Stomach (tissue), 9 donors: ENCODE measurements around the gene WDR64. TPM values are rescaled to one million over a fixed set of nuclear protein-coding genes. Genes with fewer than 3 reads are reported as not detected.

Source experiments
- DNase-seq, 2 donors: peaks; one replicate each; pipeline versions ENCODE4 v3.0.0 to v3.0.0-alpha.2; 2013 to 2019
- H3K27ac ChIP-seq, 5 donors: fragments of 200-600 bp in 4 of 5; sonication (generic) in 4 of 5; one replicate each; pipeline ENCODE4 v1.5.1; 2013 to 2019; ENCODE audit warnings: mild to moderate bottlenecking in 1 of 5, moderate library complexity in 1 of 5
- H3K27me3 ChIP-seq, 3 donors: fragments of 200-600 bp; sonication (generic); one replicate each; pipeline ENCODE4 v1.5.1; 2017 to 2019; ENCODE audit warnings: mixed run types in 1 of 3
- H3K36me3 ChIP-seq, 4 donors: fragments of 200-600 bp; sonication (generic); 1 replicate in 3 of 4; 2 replicates in 1 of 4; pipeline ENCODE4 v1.5.1; 2016 to 2019
- H3K4me1 ChIP-seq, 4 donors: fragments of 200-600 bp; sonication (generic); one replicate each; pipeline ENCODE4 v1.5.1; 2016 to 2019
- H3K4me3 ChIP-seq, 4 donors: fragments of 200-600 bp; sonication (generic) in 3 of 4; one replicate each; pipeline ENCODE4 v1.5.1; 2016 to 2019; ENCODE audit warnings: mild to moderate bottlenecking in 1 of 4
- H3K9me3 ChIP-seq, 4 donors: fragments of 200-600 bp; sonication (generic); one replicate each; pipeline ENCODE4 v1.5.1; 2016 to 2019
- EP300 ChIP-seq: sonication (generic); formaldehyde crosslinking; IDR thresholded peaks from one replicate; pipeline ENCODE4 v1.6.1; 2017; ENCODE audit warnings: antibody characterized with exemption
- POLR2A ChIP-seq, 4 donors: fragments of 450-650 bp; IDR thresholded peaks; one replicate each; pipeline ENCODE4 v1.6.1; 2016; ENCODE audit warnings: antibody characterized with exemption in 4 of 4, control low read depth in 2 of 4, mild to moderate bottlenecking in 1 of 4, moderate library complexity in 1 of 4
- POLR2AphosphoS5 ChIP-seq, 3 donors: sonication (generic); formaldehyde crosslinking; IDR thresholded peaks; one replicate each; pipeline ENCODE4 v1.6.1; 2016; ENCODE audit warnings: antibody characterized with exemption in 3 of 3
- WGBS, 5 donors: extraction: QIAGEN DNeasy Blood & Tissue Kit in 3 of 5; methylation state at CpG; one replicate each; pipeline versions ENCODE4 v1.1.5 to v1.1.7; 2013 to 2018; 5-methylcytosine and 5-hydroxymethylcytosine counted together
- intact Hi-C: fragments of 100-400 bp; cut with DNase I; formaldehyde crosslinking; loops from one replicate; pipeline ENCODE4 v1.15.1; 2023; ENCODE audit warnings: low total_unique reads
- polyA plus RNA-seq, 3 donors: library from polyadenylated mRNA; stranded (reverse); fragments of 200-250 nt; gene quantifications; one replicate each; pipeline ENCODE4 v1.2.3, GENCODE V29; 2013
- total RNA-seq, 5 donors: library from RNA; depleted of rRNA; stranded (reverse); fragments of >200 nt; gene quantifications; one replicate each; pipeline versions ENCODE4 v1.1.0 to v1.2.3, GENCODE V29; 2014 to 2016
- TF ChIP-seq, protein P1 (sequence below), 7 experiments: fragments of 450-650 bp in 4 of 7; fragments of 200-600 bp in 3 of 7; sonication (generic) in 3 of 7; IDR thresholded peaks; one replicate each; pipeline ENCODE4 v1.5.1; 2016 to 2019; ENCODE audit warnings: antibody characterized with exemption in 7 of 7, control low read depth in 2 of 7, mild to moderate bottlenecking in 1 of 7
- donor health status: healthy with polysubstance abuse.
- donor health status: Bipolar disorder and iron deficiency.
- donor health status: healthy.

WDR64 gene
- total and polyA plus RNA-seq, 8 donors = 0.61 TPM; not detected in 7

DNA sequence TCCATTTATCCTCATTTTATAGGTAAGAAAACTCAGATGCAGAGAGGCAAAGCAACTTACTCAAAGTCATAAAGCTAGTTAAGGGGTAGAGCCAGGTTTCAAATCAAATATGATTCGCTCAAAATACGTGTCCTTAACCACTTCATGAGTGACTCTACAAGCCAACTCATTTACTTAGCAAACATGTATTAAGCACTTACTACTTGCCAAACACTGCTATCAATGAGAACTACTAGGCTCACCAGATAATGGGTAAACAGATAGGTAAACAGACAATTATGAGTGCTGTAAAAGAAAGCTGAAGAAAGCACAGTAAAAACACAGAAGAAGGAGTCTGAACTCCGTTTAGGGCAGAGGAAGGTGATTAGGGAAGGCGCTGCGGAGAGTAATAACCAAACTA, 65.9 kb downstream of the WDR64 start:
- Histone ChIP-seq H3K9me3 (peaks cover 0 to 5% (median 0%) of the 10 kb centered on the region in 4 donors), H3K4me1 (peaks cover 0 to 4% (median 0%) of the 10 kb centered on the region in 4 donors), H3K4me3 (no peak overlapping the region), H3K36me3 (no peaks in the 10 kb centered on the region), H3K27ac (no peak overlapping the region), H3K27me3 (no peaks in the 10 kb centered on the region)
- no peak for TF ChIP-seq POLR2AphosphoS5 (IDR thresholded peaks at IDR 0.05)
- TF ChIP-seq POLR2A (IDR thresholded peaks at IDR 0.05) = no peak
- TF ChIP-seq, protein P1, sequence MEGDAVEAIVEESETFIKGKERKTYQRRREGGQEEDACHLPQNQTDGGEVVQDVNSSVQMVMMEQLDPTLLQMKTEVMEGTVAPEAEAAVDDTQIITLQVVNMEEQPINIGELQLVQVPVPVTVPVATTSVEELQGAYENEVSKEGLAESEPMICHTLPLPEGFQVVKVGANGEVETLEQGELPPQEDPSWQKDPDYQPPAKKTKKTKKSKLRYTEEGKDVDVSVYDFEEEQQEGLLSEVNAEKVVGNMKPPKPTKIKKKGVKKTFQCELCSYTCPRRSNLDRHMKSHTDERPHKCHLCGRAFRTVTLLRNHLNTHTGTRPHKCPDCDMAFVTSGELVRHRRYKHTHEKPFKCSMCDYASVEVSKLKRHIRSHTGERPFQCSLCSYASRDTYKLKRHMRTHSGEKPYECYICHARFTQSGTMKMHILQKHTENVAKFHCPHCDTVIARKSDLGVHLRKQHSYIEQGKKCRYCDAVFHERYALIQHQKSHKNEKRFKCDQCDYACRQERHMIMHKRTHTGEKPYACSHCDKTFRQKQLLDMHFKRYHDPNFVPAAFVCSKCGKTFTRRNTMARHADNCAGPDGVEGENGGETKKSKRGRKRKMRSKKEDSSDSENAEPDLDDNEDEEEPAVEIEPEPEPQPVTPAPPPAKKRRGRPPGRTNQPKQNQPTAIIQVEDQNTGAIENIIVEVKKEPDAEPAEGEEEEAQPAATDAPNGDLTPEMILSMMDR (IDR thresholded peaks at IDR 0.05) = no peak
- TF ChIP-seq EP300 = no peak
- WGBS, 5 donors = 27 to 56% (median 44%) methylated on average over 5 of the region's 5 CpGs
- intact Hi-C loops = no loop called here
- no peak for DNase-seq

GRCh38 chr1:241721011-241721410, 68.9 kb downstream of the WDR64 start:
- Histone ChIP-seq H3K4me1 (peaks cover 0 to 4% (median 0%) of the 10 kb centered on the region in 4 donors), H3K9me3 (peaks cover 0 to 5% (median 0%) of the 10 kb centered on the region in 4 donors), H3K27ac (no peak overlapping the region), H3K4me3 (no peak overlapping the region), H3K27me3 (no peaks in the 10 kb centered on the region), H3K36me3 (no peaks in the 10 kb centered on the region)
- 87 to 95% (median 91%) methylated on average over 3 of the region's 3 CpGs for WGBS, 5 donors
- no peak for DNase-seq
- intact Hi-C loops = no loop called here
- TF ChIP-seq POLR2AphosphoS5 (IDR thresholded peaks at IDR 0.05) (no peak), POLR2A (IDR thresholded peaks at IDR 0.05) (no peak), EP300 (no peak)
- TF ChIP-seq, protein P1 (IDR thresholded peaks at IDR 0.05) = no peak

- intact Hi-C loops = no loop called here
- 73 to 84% (median 79%) methylated on average over 4 of the region's 4 CpGs for WGBS, 5 donors
- no peak for TF ChIP-seq EP300
- no peak for TF ChIP-seq POLR2A (IDR thresholded peaks at IDR 0.05)
- TF ChIP-seq, protein P1 (IDR thresholded peaks at IDR 0.05) = no peak
- no peak for TF ChIP-seq POLR2AphosphoS5 (IDR thresholded peaks at IDR 0.05)
- H3K27me3 ChIP-seq = no peaks in the 10 kb centered on the region
- H3K27ac ChIP-seq = no peak overlapping the region
- no peaks in the 10 kb centered on the region for H3K36me3 ChIP-seq
- H3K4me3 ChIP-seq = no peak overlapping the region
- H3K9me3 ChIP-seq = peaks cover 0 to 5% (median 0%) of the 10 kb centered on the region in 4 donors
- DNase-seq = no peak
- H3K4me1 ChIP-seq = no peaks in the 10 kb centered on the region
Measured at GRCh38 chr1:241722947-241723346, 70.9 kb downstream of the WDR64 start.

DNA sequence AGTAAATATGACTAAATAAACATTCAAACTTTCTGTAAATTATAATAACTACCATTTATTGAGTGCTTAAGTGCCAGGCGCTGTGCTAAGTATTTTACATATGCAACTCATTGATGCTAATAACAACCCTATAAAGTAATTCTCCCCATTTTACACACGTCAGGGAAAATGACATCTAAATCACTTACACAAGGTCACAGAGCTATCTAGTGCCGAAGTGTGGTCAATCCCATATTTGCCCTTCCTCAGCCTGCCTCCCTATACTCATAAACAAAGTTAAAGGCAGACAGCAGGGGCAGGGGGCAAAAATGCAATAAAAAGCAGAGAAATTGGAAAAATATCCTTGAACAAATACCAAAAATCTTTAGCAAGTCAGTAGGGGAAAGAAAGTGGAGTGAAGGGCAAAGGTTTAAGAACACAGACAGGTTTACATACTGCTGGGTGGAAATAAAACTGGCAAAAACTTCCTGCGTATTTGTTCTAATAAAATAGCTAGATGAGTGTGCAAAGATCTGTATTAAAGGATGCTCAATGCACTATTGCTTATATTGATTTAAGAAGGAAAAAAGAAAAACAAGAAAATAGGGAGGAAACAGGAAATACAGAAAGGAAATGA, 72.8 kb downstream of the WDR64 start:
- no peak for DNase-seq
- no peaks in the 10 kb centered on the region for H3K36me3 ChIP-seq
- TF ChIP-seq EP300 (no peak), POLR2AphosphoS5 (IDR thresholded peaks at IDR 0.05) (no peak), POLR2A (IDR thresholded peaks at IDR 0.05) (no peak)
- TF ChIP-seq, protein P1 (IDR thresholded peaks at IDR 0.05) = no peak
- no peak overlapping the region for H3K27ac ChIP-seq
- 45 to 54% (median 50%) methylated on average over 4 of the region's 4 CpGs for WGBS, 5 donors
- H3K4me3 ChIP-seq = no peak overlapping the region
- intact Hi-C loops = no loop called here
- no peaks in the 10 kb centered on the region for H3K4me1 ChIP-seq
- H3K27me3 ChIP-seq = no peaks in the 10 kb centered on the region
- H3K9me3 ChIP-seq = peaks cover 0 to 5% (median 0%) of the 10 kb centered on the region in 4 donors
